NOMO-1 treated with dmso at 0.1 percent for 144 hours (cell line): Measurements from ENCODE around the gene WWC2.
"Not testable (repeated sequence)": the region's sequence is repeated elsewhere in the genome, so short reads cannot be mapped to it uniquely, and the experiment has no call there.

Experiments used
- DNase-seq: peaks from one replicate; lab custom pipeline; 2025; ENCODE audit not compliant: unreplicated experiment; lab: John Stamatoyannopoulos, UW

WWC2 gene

GRCh38 chr4:183100298-183100599, 1.2 kb downstream of the WWC2 start:
- DNase-seq: no peak

- DNase-seq: no peak
These were observed 1.8 kb downstream of the WWC2 start for GRCh38 chr4:183100827-183101226.

GRCh38 chr4:183101956-183102480, 3.0 kb downstream of the WWC2 start:
- no peak for DNase-seq

- no peak for DNase-seq
These were observed 6.0 kb downstream of the WWC2 start for GRCh38 chr4:183105092-183105491.

GRCh38 chr4:183106839-183107238, 7.8 kb downstream of the WWC2 start:
- no peak for DNase-seq

- DNase-seq: no peak
These were observed 8.9 kb downstream of the WWC2 start for GRCh38 chr4:183107891-183108459.

- no peak for DNase-seq
These were observed 11.2 kb downstream of the WWC2 start for GRCh38 chr4:183110244-183110643.

GRCh38 chr4:183111452-183111885, 12.4 kb downstream of the WWC2 start:
- DNase-seq: no peak

- no peak for DNase-seq
These were observed 19.1 kb downstream of the WWC2 start for GRCh38 chr4:183118141-183118540.

GRCh38 chr4:183118585-183118984, 19.5 kb downstream of the WWC2 start:
- DNase-seq: no peak

GRCh38 chr4:183121660-183122059, 22.6 kb downstream of the WWC2 start:
- DNase-seq: not testable (repeated sequence)

- no peak for DNase-seq
These were observed 25.2 kb downstream of the WWC2 start for GRCh38 chr4:183124228-183124627.

- DNase-seq: no peak
These were observed 25.8 kb downstream of the WWC2 start for GRCh38 chr4:183124865-183125264.

- no peak for DNase-seq
These were observed 30.1 kb downstream of the WWC2 start for GRCh38 chr4:183129125-183129524.

- no peak for DNase-seq
These were observed 30.6 kb downstream of the WWC2 start for GRCh38 chr4:183129675-183130074.

- DNase-seq: no peak
These were observed 31.5 kb downstream of the WWC2 start for GRCh38 chr4:183130328-183131155.

- DNase-seq: no peak
These were observed 33.0 kb downstream of the WWC2 start for GRCh38 chr4:183132081-183132480.

GRCh38 chr4:183132865-183133264, 33.8 kb downstream of the WWC2 start:
- DNase-seq: no peak

- DNase-seq: no peak
These were observed 37.8 kb downstream of the WWC2 start for GRCh38 chr4:183136855-183137254.

- DNase-seq: no peak
These were observed 40.1 kb downstream of the WWC2 start for GRCh38 chr4:183139058-183139750.

GRCh38 chr4:183139972-183140570, 41.0 kb downstream of the WWC2 start:
- no peak for DNase-seq

- DNase-seq: no peak
These were observed 41.9 kb downstream of the WWC2 start for GRCh38 chr4:183140911-183141320.
